HAP-1 (cell line): ENCODE results near the gene EXD3.
"Not testable (repeated sequence)": the region's sequence is repeated elsewhere in the genome, so short reads cannot be mapped to it uniquely, and the experiment has no call there.

Source experiments
- DNase-seq, 2 experiments: peaks; one replicate each; pipeline ENCODE4 v3.0.0-alpha.2; 2016 to 2020; ENCODE audit warnings: low spot score in 2 of 2
- H3K27me3 ChIP-seq: fragments of 250-450 bp; sonication (Bioruptor Pico); 2 replicates; pipeline ENCODE4 v1.5.1; 2020; ENCODE audit warnings: low read depth, mild to moderate bottlenecking, moderate library complexity
- H3K36me3 ChIP-seq: fragments of 250-450 bp; sonication (Bioruptor Pico); replicated peaks from 2 replicates; pipeline ENCODE4 v1.5.1; 2020; ENCODE audit warnings: mild to moderate bottlenecking
- H3K4me1 ChIP-seq: fragments of 250-450 bp; sonication (Bioruptor Pico); 2 replicates; pipeline ENCODE4 v1.5.1; 2020; ENCODE audit warnings: mild to moderate bottlenecking
- H3K4me3 ChIP-seq: fragments of 250-450 bp; sonication (Bioruptor Pico); 2 replicates; pipeline ENCODE4 v1.5.1; 2020; ENCODE audit warnings: mild to moderate bottlenecking, moderate library complexity
- H3K9me3 ChIP-seq: fragments of 250-450 bp; sonication (Bioruptor Pico); 2 replicates; pipeline ENCODE4 v1.5.1; 2020; ENCODE audit warnings: mild to moderate bottlenecking, moderate library complexity
- in situ Hi-C: fragments of 300-500 bp; cut with MboI; formaldehyde crosslinking; loops from 3 replicates; pipeline ENCODE4 v1.14.3; 2020; ENCODE audit warnings: low sequenced_read_pairs, inconsistent platforms, mixed read lengths

Gene EXD3

GRCh38 chr9:137422604-137423513, at the start of gene EXD3, which contains the start of gene NOXA1:
EXD3 (minus strand) TSS chr9:137423162; CDS start chr9:137395357, 27,805 bp downstream.
NOXA1 (plus strand) TSS chr9:137423393; CDS start chr9:137423530, 137 bp downstream.
- H3K27me3 ChIP-seq, result no peaks in the 10 kb centered on the region
- DNase-seq, result peak; percentile 84 to 96
- 0 out of 2 replicates have a peak, but pooled peaks cover 3% of the 10 kb centered on the region for H3K36me3 ChIP-seq
- in situ Hi-C loops, result no loop called here
- H3K4me3 ChIP-seq, result peak within 1 kb of the TSS; percentile 67
- H3K4me1 ChIP-seq, result peaks cover 10% of the 10 kb centered on the region
- H3K9me3 ChIP-seq, result no peaks in the 10 kb centered on the region

- 0 out of 2 replicates have a peak, but pooled peaks cover 5% of the 10 kb centered on the region for H3K9me3 ChIP-seq
- in situ Hi-C loops, result no loop called here
- no peaks in the 10 kb centered on the region for H3K36me3 ChIP-seq
- no peak for DNase-seq
- peaks cover 10% of the 10 kb centered on the region; the same call in 1 of the 2 replicates for H3K27me3 ChIP-seq
- no peaks in the 10 kb centered on the region for H3K4me1 ChIP-seq
- no peak overlapping the region for H3K4me3 ChIP-seq
Measured at GRCh38 chr9:137470785-137471184, 47.8 kb upstream of the EXD3 start.

GRCh38 chr9:137467896-137468295, 44.9 kb upstream of the EXD3 start:
- Histone ChIP-seq H3K4me1 (no peaks in the 10 kb centered on the region), H3K4me3 (no peak overlapping the region), H3K36me3 (no peaks in the 10 kb centered on the region), H3K9me3 (no peaks in the 10 kb centered on the region), H3K27me3 (peaks cover 10% of the 10 kb centered on the region; the same call in 1 of the 2 replicates)
- DNase-seq, result no peak
- in situ Hi-C loops, result no loop called here

- no peak for DNase-seq
- no peaks in the 10 kb centered on the region for H3K36me3 ChIP-seq
- H3K9me3 ChIP-seq, result no peaks in the 10 kb centered on the region
- no peak overlapping the region for H3K4me3 ChIP-seq
- in situ Hi-C loops, result no loop called here
- H3K27me3 ChIP-seq, result peaks cover 10% of the 10 kb centered on the region; the same call in 1 of the 2 replicates
- no peaks in the 10 kb centered on the region for H3K4me1 ChIP-seq
Measured at GRCh38 chr9:137467161-137467581, 44.2 kb upstream of the EXD3 start.

GRCh38 chr9:137466389-137467085, 43.6 kb upstream of the EXD3 start:
- H3K36me3 ChIP-seq, DNase-seq, H3K4me1 ChIP-seq, in situ Hi-C loops, H3K4me3 ChIP-seq, H3K9me3 ChIP-seq: not testable (repeated sequence)
- peaks cover 10% of the 10 kb centered on the region; the same call in 1 of the 2 replicates for H3K27me3 ChIP-seq

- no peaks in the 10 kb centered on the region for H3K36me3 ChIP-seq
- H3K4me3 ChIP-seq, result no peak overlapping the region
- in situ Hi-C loops, result no loop called here
- DNase-seq, result no peak
- H3K4me1 ChIP-seq, result no peaks in the 10 kb centered on the region
- peaks cover 2% of the 10 kb centered on the region; the same call in 1 of the 2 replicates for H3K9me3 ChIP-seq
- H3K27me3 ChIP-seq, result peaks cover 10% of the 10 kb centered on the region; the same call in 1 of the 2 replicates
Measured at GRCh38 chr9:137465720-137466388, 42.9 kb upstream of the EXD3 start.

GRCh38 chr9:137465000-137465719, 42.2 kb upstream of the EXD3 start:
- no peak for DNase-seq
- Histone ChIP-seq H3K27me3 (peaks cover 10% of the 10 kb centered on the region; the same call in 1 of the 2 replicates), H3K4me3 (no peak overlapping the region), H3K4me1 (no peaks in the 10 kb centered on the region), H3K9me3 (peaks cover 2% of the 10 kb centered on the region; the same call in 1 of the 2 replicates), H3K36me3 (no peaks in the 10 kb centered on the region)
- in situ Hi-C loops, result no loop called here

GRCh38 chr9:137464291-137464999, 41.5 kb upstream of the EXD3 start:
- Histone ChIP-seq H3K27me3 (peaks cover 6% of the 10 kb centered on the region; the same call in 1 of the 2 replicates), H3K36me3 (no peaks in the 10 kb centered on the region), H3K4me1 (peaks cover 3% of the 10 kb centered on the region), H3K4me3 (no peak overlapping the region), H3K9me3 (peaks cover 2% of the 10 kb centered on the region; the same call in 1 of the 2 replicates)
- DNase-seq, result no peak
- in situ Hi-C loops, result no loop called here

GRCh38 chr9:137463931-137464290, 40.9 kb upstream of the EXD3 start:
- no peaks in the 10 kb centered on the region for H3K36me3 ChIP-seq
- DNase-seq, result no peak
- H3K9me3 ChIP-seq, result peaks cover 2% of the 10 kb centered on the region; the same call in 1 of the 2 replicates
- peaks cover 5% of the 10 kb centered on the region for H3K4me1 ChIP-seq
- peaks cover under 1% of the 10 kb centered on the region; the same call in 1 of the 2 replicates for H3K27me3 ChIP-seq
- H3K4me3 ChIP-seq, result no peak overlapping the region
- in situ Hi-C loops, result no loop called here

- DNase-seq, result no peak
- Histone ChIP-seq H3K4me3 (no peak overlapping the region), H3K27me3 (no peaks in the 10 kb centered on the region), H3K4me1 (peaks cover 5% of the 10 kb centered on the region), H3K36me3 (no peaks in the 10 kb centered on the region), H3K9me3 (peaks cover 2% of the 10 kb centered on the region; the same call in 1 of the 2 replicates)
- in situ Hi-C loops, result no loop called here
Measured at GRCh38 chr9:137462986-137463930, 40.3 kb upstream of the EXD3 start.

- H3K36me3 ChIP-seq, result peaks cover 4% of the 10 kb centered on the region
- no peaks in the 10 kb centered on the region for H3K27me3 ChIP-seq
- in situ Hi-C loops, result no loop called here
- H3K4me3 ChIP-seq, result no peak overlapping the region
- DNase-seq, result no peak
- peaks cover 2% of the 10 kb centered on the region; the same call in 1 of the 2 replicates for H3K9me3 ChIP-seq
- peaks cover 5% of the 10 kb centered on the region for H3K4me1 ChIP-seq
Measured at GRCh38 chr9:137462396-137462985, 39.5 kb upstream of the EXD3 start.
